ENCODE measurements around the gene PLXDC2. TPM values are rescaled to one million over a fixed set of nuclear protein-coding genes. Genes with fewer than 3 reads are reported as not detected.
A peak's percentile ranks its signal among the peaks of the same experiment; 100 is the strongest.

Gene PLXDC2
- total RNA-seq, 1 donor from 2014 or later = 129 TPM

DNA sequence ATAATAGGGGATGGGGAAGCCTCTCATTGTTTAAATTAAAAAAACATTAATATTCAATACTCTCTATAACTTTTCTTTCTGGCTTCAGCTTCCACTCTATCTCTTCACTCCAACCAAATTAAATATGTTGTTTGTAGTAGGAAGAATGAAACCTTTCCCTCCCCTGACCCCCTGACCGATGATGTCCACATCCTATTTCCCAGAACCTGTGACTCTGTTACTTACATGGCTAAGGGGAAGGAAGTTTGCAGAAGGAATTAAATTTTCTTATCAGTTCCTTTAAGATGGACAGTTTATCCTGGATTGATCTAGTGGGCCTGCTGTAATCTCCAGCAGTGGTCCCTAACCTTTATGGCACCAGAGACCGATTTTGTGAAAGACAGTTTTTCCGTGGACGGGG, 130.0 kb downstream of the PLXDC2 start:
- peaks cover 28% of the 10 kb centered on the region for H3K4me1 ChIP-seq
- no peak overlapping the region for H3K27ac ChIP-seq
- DNase-seq (no peak), ATAC-seq (peak; percentile 56)
- TF ChIP-seq, protein P1, sequence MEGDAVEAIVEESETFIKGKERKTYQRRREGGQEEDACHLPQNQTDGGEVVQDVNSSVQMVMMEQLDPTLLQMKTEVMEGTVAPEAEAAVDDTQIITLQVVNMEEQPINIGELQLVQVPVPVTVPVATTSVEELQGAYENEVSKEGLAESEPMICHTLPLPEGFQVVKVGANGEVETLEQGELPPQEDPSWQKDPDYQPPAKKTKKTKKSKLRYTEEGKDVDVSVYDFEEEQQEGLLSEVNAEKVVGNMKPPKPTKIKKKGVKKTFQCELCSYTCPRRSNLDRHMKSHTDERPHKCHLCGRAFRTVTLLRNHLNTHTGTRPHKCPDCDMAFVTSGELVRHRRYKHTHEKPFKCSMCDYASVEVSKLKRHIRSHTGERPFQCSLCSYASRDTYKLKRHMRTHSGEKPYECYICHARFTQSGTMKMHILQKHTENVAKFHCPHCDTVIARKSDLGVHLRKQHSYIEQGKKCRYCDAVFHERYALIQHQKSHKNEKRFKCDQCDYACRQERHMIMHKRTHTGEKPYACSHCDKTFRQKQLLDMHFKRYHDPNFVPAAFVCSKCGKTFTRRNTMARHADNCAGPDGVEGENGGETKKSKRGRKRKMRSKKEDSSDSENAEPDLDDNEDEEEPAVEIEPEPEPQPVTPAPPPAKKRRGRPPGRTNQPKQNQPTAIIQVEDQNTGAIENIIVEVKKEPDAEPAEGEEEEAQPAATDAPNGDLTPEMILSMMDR (IDR thresholded peaks at IDR 0.05) = no peak
- no peaks in the 10 kb centered on the region for H3K27me3 ChIP-seq
- H3K4me3 ChIP-seq = no peak overlapping the region
- no peaks in the 10 kb centered on the region for H3K36me3 ChIP-seq
- intact Hi-C loops (cut with DNase I) = no loop called here
- no peaks in the 10 kb centered on the region for H3K9me3 ChIP-seq

DNA sequence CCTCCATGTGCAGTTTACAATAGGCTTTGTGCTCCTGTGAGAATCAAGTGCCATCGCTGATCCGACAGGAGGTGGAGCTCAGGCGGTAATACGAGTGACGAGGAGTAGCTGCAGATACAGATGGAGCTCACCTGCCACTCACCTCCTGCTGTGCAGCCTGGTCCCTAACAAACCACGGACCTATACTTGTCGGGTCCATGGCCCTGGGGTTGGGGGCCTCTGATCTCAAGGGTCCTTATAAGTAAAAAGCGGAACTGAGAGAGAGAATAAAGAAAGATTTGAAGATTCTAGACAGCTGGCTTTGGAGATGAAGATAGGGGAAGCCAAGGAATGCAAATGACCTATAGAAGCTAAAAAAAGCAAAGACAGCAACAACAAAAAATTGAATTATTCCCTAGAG, 130.6 kb downstream of the PLXDC2 start:
- DNase-seq (no peak), ATAC-seq (no peak)
- H3K36me3 ChIP-seq = no peaks in the 10 kb centered on the region
- H3K9me3 ChIP-seq = no peaks in the 10 kb centered on the region
- H3K4me1 ChIP-seq = peaks cover 28% of the 10 kb centered on the region
- TF ChIP-seq, protein P1 (IDR thresholded peaks at IDR 0.05) = no peak
- no peak overlapping the region for H3K4me3 ChIP-seq
- no peaks in the 10 kb centered on the region for H3K27me3 ChIP-seq
- H3K27ac ChIP-seq = no peak overlapping the region
- intact Hi-C loops (cut with DNase I) = no loop called here

DNA sequence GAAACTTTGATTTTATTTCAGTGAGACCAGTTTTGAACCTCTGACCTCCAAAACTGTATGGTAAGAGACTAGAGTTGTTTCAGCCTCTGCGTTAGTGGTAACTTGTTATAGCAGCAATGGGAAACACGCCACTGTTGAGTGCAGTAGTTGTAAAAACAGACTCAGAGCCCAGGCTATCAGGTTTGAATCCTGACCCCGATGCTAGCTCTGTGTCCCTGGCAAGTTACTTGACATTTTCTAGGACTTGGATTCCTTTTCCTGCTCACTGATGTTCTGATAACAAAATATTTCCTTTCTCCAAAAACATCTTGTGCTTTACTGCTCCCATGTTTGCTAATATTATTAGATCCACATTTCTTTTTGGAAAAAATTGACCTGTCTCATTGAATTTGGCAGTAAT, 131.0 kb downstream of the PLXDC2 start:
- Histone ChIP-seq H3K4me1 (peaks cover 28% of the 10 kb centered on the region), H3K9me3 (no peaks in the 10 kb centered on the region), H3K4me3 (no peak overlapping the region), H3K27me3 (no peaks in the 10 kb centered on the region), H3K36me3 (no peaks in the 10 kb centered on the region), H3K27ac (no peak overlapping the region)
- intact Hi-C loops (cut with DNase I) = no loop called here
- TF ChIP-seq, protein P1 (IDR thresholded peaks at IDR 0.05) = no peak
- ATAC-seq = no peak
- DNase-seq = no peak

DNA sequence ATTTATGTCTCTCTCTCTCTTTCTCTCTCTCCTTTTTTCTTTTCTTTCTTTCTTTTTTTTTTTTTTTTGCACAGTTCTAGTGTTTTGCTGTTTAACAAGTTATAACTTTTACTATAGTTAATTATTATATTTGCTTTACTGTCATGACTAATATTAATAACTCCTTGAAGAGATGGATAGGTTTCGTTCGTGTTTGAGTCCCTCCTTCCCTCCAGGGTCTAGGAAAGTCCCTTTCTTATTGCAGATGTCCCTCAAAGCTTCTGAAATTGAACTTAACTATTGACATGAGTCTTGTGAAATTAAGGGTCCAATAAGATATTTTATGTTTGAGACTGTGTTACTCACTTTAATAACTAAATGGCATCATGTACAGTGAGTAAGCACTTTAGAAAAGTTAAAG, 131.4 kb downstream of the PLXDC2 start:
- ATAC-seq (no peak), DNase-seq (no peak)
- TF ChIP-seq, protein P1 (IDR thresholded peaks at IDR 0.05) = no peak
- intact Hi-C loops (cut with DNase I) = no loop called here
- no peaks in the 10 kb centered on the region for H3K9me3 ChIP-seq
- no peaks in the 10 kb centered on the region for H3K36me3 ChIP-seq
- peak overlapping the region; percentile 8 for H3K27ac ChIP-seq
- H3K4me3 ChIP-seq = no peak overlapping the region
- peaks cover 28% of the 10 kb centered on the region for H3K4me1 ChIP-seq
- H3K27me3 ChIP-seq = no peaks in the 10 kb centered on the region

DNA sequence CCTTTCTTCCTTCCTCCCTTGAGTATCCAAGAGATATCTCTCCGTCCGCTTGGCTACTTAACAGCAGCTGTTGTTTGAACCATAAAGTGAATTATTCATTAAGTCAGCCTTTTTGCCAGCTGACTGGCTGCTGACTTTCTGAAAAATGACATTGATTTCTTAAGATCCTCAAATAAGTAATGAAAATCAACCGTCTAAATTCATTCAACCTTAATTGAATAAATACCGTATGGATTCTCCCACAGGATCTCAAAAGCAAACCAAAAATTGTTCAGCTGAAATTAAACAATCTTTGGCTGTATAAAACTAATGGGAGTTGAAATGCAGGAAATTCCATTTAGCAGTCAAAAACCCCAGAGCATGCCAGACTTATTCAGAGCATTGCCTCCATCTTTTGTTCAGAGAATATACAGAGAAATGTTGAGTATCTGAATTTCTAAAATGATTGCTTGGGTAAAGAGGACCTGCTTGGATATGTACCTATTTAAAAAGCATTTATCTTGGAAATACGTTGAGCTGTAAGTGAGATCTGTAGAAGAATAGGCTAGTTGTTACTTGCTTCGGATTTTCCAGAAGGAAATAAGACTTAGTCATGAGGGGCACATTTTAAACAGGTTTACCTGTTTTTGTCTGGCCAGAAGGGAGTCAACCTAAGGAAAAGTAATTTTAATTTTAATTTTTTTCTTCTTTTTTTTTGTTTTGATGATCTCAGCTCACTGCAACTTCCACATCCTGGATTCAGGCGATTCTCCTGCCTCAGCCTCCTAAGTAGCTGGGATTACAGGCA, 136.2 kb downstream of the PLXDC2 start:
- no peak overlapping the region for H3K27ac ChIP-seq
- peaks cover 9% of the 10 kb centered on the region for H3K4me1 ChIP-seq
- DNase-seq (no peak), ATAC-seq (no peak)
- no peaks in the 10 kb centered on the region for H3K9me3 ChIP-seq
- intact Hi-C loops (cut with DNase I) = no loop called here
- H3K4me3 ChIP-seq = no peak overlapping the region
- H3K27me3 ChIP-seq = no peaks in the 10 kb centered on the region
- H3K36me3 ChIP-seq = no peaks in the 10 kb centered on the region
- TF ChIP-seq, protein P1 (IDR thresholded peaks at IDR 0.05) = no peak

Measured in upper lobe of right lung (tissue), 1 donor.